HEK293T (cell line): ENCODE results near the gene PARP16.

ENCODE experiments used
- CTBP1 ChIP-seq: fragments of 450-650 bp; IDR thresholded peaks from 2 replicates; pipeline ENCODE4 v1.6.1; 2016; ENCODE audit warnings: borderline replicate concordance
- FOXA1 ChIP-seq: fragments of 450-650 bp; IDR thresholded peaks from 2 replicates; pipeline ENCODE4 v1.6.1; 2016; ENCODE audit warnings: mild to moderate bottlenecking
- FOXM1 ChIP-seq: fragments of 450-650 bp; IDR thresholded peaks from 2 replicates; pipeline ENCODE4 v1.6.1; 2017; ENCODE audit warnings: mild to moderate bottlenecking, borderline replicate concordance

GRCh38 chr15:65259367-65259797 lies 27.3 kb downstream of the PARP16 start:
- no peak for TF ChIP-seq FOXA1
- no peak for TF ChIP-seq FOXM1
- no peak for TF ChIP-seq CTBP1
